Ascending aorta (tissue), 2 donors: Measurements from ENCODE around the gene SDK2. TPM values are rescaled to one million over a fixed set of nuclear protein-coding genes. Genes with fewer than 3 reads are reported as not detected.

ENCODE experiments used
- DNase-seq, 2 donors: peaks; one replicate each; pipeline ENCODE4 v3.0.0-alpha.2; 2019; ENCODE audit warnings: low spot score in 2 of 2
- H3K27ac ChIP-seq, 2 donors: fragments of 200-600 bp; sonication (generic); one replicate each; pipeline ENCODE4 v1.5.1; 2016 to 2017; ENCODE audit warnings: mild to moderate bottlenecking in 1 of 2
- H3K27me3 ChIP-seq: fragments of 200-600 bp; sonication (generic); one replicate; pipeline ENCODE4 v1.5.1; 2017
- H3K36me3 ChIP-seq, 2 donors: fragments of 200-600 bp; sonication (generic); one replicate each; pipeline ENCODE4 v1.5.1; 2016
- H3K4me1 ChIP-seq, 2 donors: fragments of 200-600 bp; sonication (generic); one replicate each; pipeline ENCODE4 v1.5.1; 2016 to 2017; ENCODE audit warnings: mild to moderate bottlenecking in 1 of 2
- H3K4me3 ChIP-seq, 2 donors: fragments of 200-600 bp; sonication (generic); one replicate each; pipeline ENCODE4 v1.5.1; 2016 to 2017; ENCODE audit warnings: mild to moderate bottlenecking in 1 of 2
- H3K9me3 ChIP-seq, 2 donors: fragments of 200-600 bp; sonication (generic); one replicate each; pipeline ENCODE4 v1.5.1; 2016
- CTCF ChIP-seq, 3 experiments: fragments of 200-600 bp in 2 of 3; fragments of 450-650 bp in 1 of 3; sonication (generic) in 2 of 3; IDR thresholded peaks; one replicate each; pipeline ENCODE4 v1.5.1; 2016 to 2019; ENCODE audit warnings: antibody characterized with exemption in 3 of 3, mild to moderate bottlenecking in 1 of 3, moderate library complexity in 1 of 3
- intact Hi-C: fragments of 100-400 bp; cut with DNase I; formaldehyde crosslinking; loops from one replicate; pipeline ENCODE4 v1.15.1; 2023
- total RNA-seq: library from RNA; depleted of rRNA; stranded (reverse); fragments of >200 nt; gene quantifications from one replicate; pipeline ENCODE4 v1.1.0, GENCODE V29; 2016

SDK2 gene
- total RNA-seq, 1 donor from 2014 or later, result 8.1 TPM

DNA sequence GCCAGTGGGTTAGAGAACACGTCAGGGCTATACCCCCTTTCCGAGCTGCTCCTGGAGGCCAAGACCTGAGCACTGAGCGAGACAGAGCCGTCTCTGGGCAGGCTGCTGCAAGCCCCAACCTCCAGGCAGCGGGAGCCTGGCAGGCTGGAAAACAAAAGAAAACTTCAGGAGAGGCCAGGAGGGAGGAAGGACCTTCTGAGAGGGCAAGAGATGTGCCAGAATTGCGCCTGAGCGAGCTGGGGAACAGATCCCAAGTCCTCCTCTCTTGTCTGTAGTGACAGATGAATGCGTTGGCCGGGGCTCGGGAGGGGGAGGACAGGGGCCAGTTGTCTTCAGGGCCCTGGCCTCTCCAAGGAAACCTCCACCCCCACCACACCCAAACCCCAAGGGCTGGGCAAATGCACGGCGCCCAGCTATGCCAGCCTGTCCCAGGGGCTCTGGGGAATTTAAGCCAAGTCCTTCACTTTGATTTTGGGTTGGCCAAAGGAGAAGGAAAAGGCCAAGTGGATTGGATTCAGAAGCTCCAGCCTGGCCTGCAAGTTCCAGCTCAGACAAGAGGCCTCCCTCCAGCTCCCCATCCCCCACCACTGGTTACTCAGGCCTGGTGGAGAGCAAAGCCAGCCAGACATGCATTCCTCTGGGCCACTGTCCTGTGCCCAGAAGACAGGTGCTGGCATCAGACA, 18.1 kb downstream of the SDK2 start:
- H3K4me1 ChIP-seq, result peaks cover 0 to 7% of the 10 kb centered on the region in 2 donors
- H3K4me3 ChIP-seq, result no peak overlapping the region
- H3K9me3 ChIP-seq, result no peaks in the 10 kb centered on the region
- no peaks in the 10 kb centered on the region for H3K36me3 ChIP-seq
- no peaks in the 10 kb centered on the region for H3K27me3 ChIP-seq
- no peak for TF ChIP-seq CTCF (IDR thresholded peaks at IDR 0.05)
- no peak for DNase-seq
- intact Hi-C loops, result no loop called here
- H3K27ac ChIP-seq, result peak overlapping the region; percentile 45 to 48

DNA sequence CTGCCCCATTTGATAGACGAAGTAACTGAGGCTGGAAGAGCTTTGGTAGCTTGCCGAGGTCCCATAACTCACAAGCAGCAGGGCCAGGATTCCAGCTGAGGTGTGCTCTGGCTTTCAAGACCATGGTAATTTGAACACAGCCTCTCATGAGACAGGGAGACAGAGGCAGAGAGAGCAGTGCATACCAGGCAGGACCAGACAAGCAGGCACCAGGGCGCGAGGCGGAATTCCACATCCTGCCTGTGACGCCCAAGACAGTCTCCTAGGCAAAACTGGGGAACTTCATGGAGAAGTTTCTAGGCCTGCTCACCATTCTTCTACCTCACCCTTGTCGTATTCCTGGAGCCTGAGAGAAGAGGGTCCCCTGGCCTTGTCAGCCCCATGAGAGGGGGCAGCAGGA, 19.2 kb downstream of the SDK2 start:
- Histone ChIP-seq H3K4me1 (peaks cover 0 to 7% of the 10 kb centered on the region in 2 donors), H3K27ac (no peak overlapping the region), H3K27me3 (no peaks in the 10 kb centered on the region), H3K9me3 (no peaks in the 10 kb centered on the region), H3K36me3 (no peaks in the 10 kb centered on the region), H3K4me3 (no peak overlapping the region)
- no peak for DNase-seq
- TF ChIP-seq CTCF (IDR thresholded peaks at IDR 0.05), result no peak
- intact Hi-C loops, result no loop called here

- Histone ChIP-seq H3K27ac (no peak overlapping the region), H3K4me3 (no peak overlapping the region), H3K4me1 (peaks cover 0 to 7% of the 10 kb centered on the region in 2 donors), H3K36me3 (no peaks in the 10 kb centered on the region), H3K9me3 (no peaks in the 10 kb centered on the region), H3K27me3 (no peaks in the 10 kb centered on the region)
- DNase-seq, result no peak
- TF ChIP-seq CTCF (IDR thresholded peaks at IDR 0.05), result no peak
- intact Hi-C loops, result no loop called here
Observed at GRCh38 chr17:73624496-73624988, 19.7 kb downstream of the SDK2 start.

GRCh38 chr17:73623818-73624217, 20.4 kb downstream of the SDK2 start:
- intact Hi-C loops, result no loop called here
- H3K27ac ChIP-seq, result no peak overlapping the region
- TF ChIP-seq CTCF (IDR thresholded peaks at IDR 0.05), result no peak
- peaks cover 0 to 7% of the 10 kb centered on the region in 2 donors for H3K4me1 ChIP-seq
- H3K36me3 ChIP-seq, result no peaks in the 10 kb centered on the region
- no peaks in the 10 kb centered on the region for H3K9me3 ChIP-seq
- no peaks in the 10 kb centered on the region for H3K27me3 ChIP-seq
- no peak overlapping the region for H3K4me3 ChIP-seq
- DNase-seq, result no peak

- TF ChIP-seq CTCF (IDR thresholded peaks at IDR 0.05), result no peak
- Histone ChIP-seq H3K36me3 (no peaks in the 10 kb centered on the region), H3K9me3 (no peaks in the 10 kb centered on the region), H3K4me3 (no peak overlapping the region), H3K27me3 (no peaks in the 10 kb centered on the region), H3K4me1 (peaks cover 0 to 7% of the 10 kb centered on the region in 2 donors), H3K27ac (no peak overlapping the region)
- no peak for DNase-seq
- intact Hi-C loops, result no loop called here
Observed at GRCh38 chr17:73623247-73623646, 21.0 kb downstream of the SDK2 start.
